ENCODE data around the gene CCDC127. TPM values are rescaled to one million over a fixed set of nuclear protein-coding genes. Genes with fewer than 3 reads are reported as not detected.

CCDC127 gene
- total and polyA plus RNA-seq, 2 of the 13 experiments (the other 11 are each of a cell fraction or from before 2014, with no cell fraction given): 2.9 to 4.3 TPM

GRCh38 chr5:188488-189481 lies 29.2 kb downstream of the CCDC127 start (continued):
- peak; percentile 35; the same call in 1 of the 2 replicates for TF ChIP-seq ZGPAT (CRISPR knock-in tag; IDR thresholded peaks at IDR 0.05)
- no peak for TF ChIP-seq HNF1A (IDR thresholded peaks at IDR 0.05; ENCODE audit: low read depth)
- no peak for TF ChIP-seq HNF1A (CRISPR knock-in tag; IDR thresholded peaks at IDR 0.05; ENCODE audit: borderline replicate concordance)
- TF ChIP-seq ZFX (CRISPR knock-in tag; IDR thresholded peaks at IDR 0.05; ENCODE audit: low read depth): peak; percentile 80
- no peak for TF ChIP-seq ZNF597 (CRISPR knock-in tag; IDR thresholded peaks at IDR 0.05)
- TF ChIP-seq TBX3 (IDR thresholded peaks at IDR 0.05; ENCODE audit: borderline replicate concordance): no peak
- TF ChIP-seq ZNF800 (CRISPR knock-in tag; IDR thresholded peaks at IDR 0.05): no peak
- TF ChIP-seq ZNF547 (CRISPR knock-in tag; IDR thresholded peaks at IDR 0.05): no peak
- TF ChIP-seq SRSF9 (IDR thresholded peaks at IDR 0.05; ENCODE audit: borderline replicate concordance, insufficient read depth, low read depth, low read length, poor library complexity, severe bottlenecking): no peak
- no peak; the same call in 1 of the 2 replicates for TF ChIP-seq SKIL (CRISPR knock-in tag; IDR thresholded peaks at IDR 0.05; ENCODE audit: borderline replicate concordance)
- TF ChIP-seq UBTF (CRISPR knock-in tag; IDR thresholded peaks at IDR 0.05): peak; percentile 81

Measured in HepG2 (cell line).